A549 (cell line): Measurements from ENCODE around the gene CYP4F2. TPM values are rescaled to one million over a fixed set of nuclear protein-coding genes. Genes with fewer than 3 reads are reported as not detected.

Source experiments
- ATAC-seq, 2 experiments: fragments of 200-7000 bp in 1 of 2; fragments of >200 bp in 1 of 2; cut with Nextera tagmentation in 1 of 2; cut with Tn5 transposase in 1 of 2; 3 replicates each; pipeline versions ENCODE4 v1.8.0 to v1.9.1; 2018 to 2020; ENCODE audit warnings: mild to moderate bottlenecking in 1 of 2, moderate library complexity in 1 of 2
- CTCF ChIA-PET: fragments of 300-600 bp; sonication (Branson Sonifier 250); formaldehyde crosslinking; extraction: SDS; loops from one replicate; lab custom pipeline; 2021; ENCODE audit warnings: antibody characterized with exemption, inconsistent platforms; lab: Yijun Ruan, JAX
- POLR2A ChIA-PET: fragments of 350-600 bp; formaldehyde crosslinking; extraction: SDS; loops from one replicate; lab custom pipeline; 2021; ENCODE audit warnings: antibody characterized with exemption, inconsistent platforms; lab: Yijun Ruan, JAX
- DNase-seq, 2 experiments: peaks; one replicate each; pipeline versions ENCODE4 v3.0.0 to v3.0.0-alpha.2; 2011 to 2016; ENCODE audit warnings: low read depth in 1 of 2, low spot score in 1 of 2
- FAIRE-seq: peaks from 2 replicates; lab custom pipeline; 2011; peaks lifted over from hg19 to GRCh38; lab: Jason Lieb, UNC
- H3K27ac ChIP-seq, 2 experiments: fragments of >200 bp; sonication (Bioruptor Twin); formaldehyde crosslinking; 3 replicates each; pipeline ENCODE4 v1.5.1; 2016 to 2017
- H3K4me1 ChIP-seq: fragments of >200 bp; sonication (Bioruptor Twin); formaldehyde crosslinking; 3 replicates; pipeline ENCODE4 v1.6.1; 2016
- H3K4me2 ChIP-seq: fragments of >200 bp; sonication (Bioruptor Twin); formaldehyde crosslinking; 3 replicates; pipeline ENCODE4 v1.6.1; 2016
- H3K4me3 ChIP-seq: fragments of >200 bp; sonication (Bioruptor Twin); formaldehyde crosslinking; 3 replicates; pipeline ENCODE4 v1.5.1; 2016
- H3K9me3 ChIP-seq: fragments of >200 bp; sonication (Bioruptor Twin); formaldehyde crosslinking; 3 replicates; pipeline ENCODE4 v1.6.1; 2016
- ATOH8 ChIP-seq: fragments of 250-450 bp; sonication (Bioruptor Pico); IDR thresholded peaks from 2 replicates; pipeline ENCODE4 v1.5.0; 2020; ENCODE audit warnings: low read depth, mild to moderate bottlenecking, moderate library complexity
- BHLHE40 ChIP-seq: IDR thresholded peaks from 2 replicates; pipeline ENCODE4 v1.6.1; 2012; ENCODE audit warnings: low read depth, low read length, inconsistent platforms
- CEBPB ChIP-seq, 2 experiments: fragments of >200 bp in 1 of 2; sonication (Bioruptor Twin) in 1 of 2; formaldehyde crosslinking in 1 of 2; IDR thresholded peaks; 2 replicates each; pipeline ENCODE4 v1.6.1; 2012 to 2016
- EHMT2 ChIP-seq: fragments of 200-600 bp; sonication (generic); IDR thresholded peaks from 2 replicates; pipeline ENCODE4 v1.6.1; 2016; ENCODE audit warnings: antibody characterized with exemption, low read depth, mild to moderate bottlenecking, moderate library complexity
- FOXS1 ChIP-seq: fragments of 250-450 bp; sonication (Bioruptor Pico); IDR thresholded peaks from 2 replicates; pipeline ENCODE4 v1.5.0; 2020; ENCODE audit warnings: mild to moderate bottlenecking, moderate library complexity
- GATA3 ChIP-seq: IDR thresholded peaks from 2 replicates; pipeline ENCODE4 v1.6.1; 2012; ENCODE audit warnings: borderline replicate concordance
- HEYL ChIP-seq: fragments of 250-450 bp; sonication (Bioruptor Pico); IDR thresholded peaks from 2 replicates; pipeline ENCODE4 v1.8.0; 2021; ENCODE audit warnings: mild to moderate bottlenecking, moderate library complexity
- JUN ChIP-seq, 2 experiments: fragments of >200 bp; sonication (Bioruptor Twin); formaldehyde crosslinking; IDR thresholded peaks; 2 replicates in 1 of 2; 3 replicates in 1 of 2; pipeline ENCODE4 v1.6.1; 2016 to 2017
- MAFK ChIP-seq: fragments of 450-650 bp; IDR thresholded peaks from 2 replicates; pipeline ENCODE4 v1.6.1; 2014; ENCODE audit not compliant: partially characterized antibody
- MAZ ChIP-seq: fragments of 150-350 bp; IDR thresholded peaks from 2 replicates; pipeline ENCODE4 v1.6.1; 2014; ENCODE audit warnings: antibody characterized with exemption, low read depth, low read length, borderline replicate concordance
- NR3C1 ChIP-seq: fragments of >200 bp; sonication (Bioruptor Twin); formaldehyde crosslinking; IDR thresholded peaks from 3 replicates; pipeline ENCODE4 v1.6.1; 2017
- POLR2AphosphoS2 ChIP-seq: conservative IDR thresholded peaks from 2 replicates; pipeline ENCODE4 v1.6.1; 2012; ENCODE audit warnings: low read length, improper control_type of control experiment, inconsistent platforms
- REST ChIP-seq: fragments of 200-600 bp; sonication (generic); IDR thresholded peaks from 2 replicates; pipeline ENCODE4 v1.6.1; 2016; ENCODE audit warnings: antibody characterized with exemption, mild to moderate bottlenecking, moderate library complexity
- RNF2 ChIP-seq: fragments of 200-600 bp; sonication (generic); IDR thresholded peaks from 2 replicates; pipeline ENCODE4 v1.6.1; 2016; ENCODE audit warnings: low read depth, mild to moderate bottlenecking, antibody characterized with exemption, moderate library complexity, borderline replicate concordance
- SREBF2 ChIP-seq: fragments of 450-650 bp; IDR thresholded peaks from 2 replicates; pipeline ENCODE4 v1.6.1; 2014; ENCODE audit warnings: mild to moderate bottlenecking, moderate library complexity
- TP53 ChIP-seq: fragments of 250-450 bp; sonication (Bioruptor Pico); IDR thresholded peaks from 2 replicates; pipeline ENCODE4 v1.5.0; 2021; ENCODE audit warnings: mild to moderate bottlenecking, moderate library complexity
- ZC3H11A ChIP-seq: fragments of 450-650 bp; IDR thresholded peaks from 2 replicates; pipeline ENCODE4 v1.6.1; 2014; ENCODE audit warnings: antibody characterized with exemption, mild to moderate bottlenecking
- WGBS: methylation state at CpG from one replicate; pipeline ENCODE4 v1.1.6; 2017; ENCODE audit errors: missing lambda C conversion rate; 5-methylcytosine and 5-hydroxymethylcytosine counted together
- polyA plus RNA-seq, 4 experiments: library from polyadenylated mRNA; depleted of rRNA in 3 of 4; stranded (reverse); fragments of >200 nt; fragmentation: RNase III in 1 of 4; extraction: RNeasy Plus Mini Kit Qiagen cat#74134 plus additional on column Dnase treatment in 1 of 4; gene quantifications; 2 replicates in 3 of 4; 3 replicates in 1 of 4; pipeline ENCODE4 v1.2.3, GENCODE V29; 2011 to 2017
- TF ChIP-seq, protein P1 (sequence below): fragments of 150-350 bp; IDR thresholded peaks from 2 replicates; pipeline ENCODE4 v1.6.1; 2014; ENCODE audit warnings: low read depth, mild to moderate bottlenecking, low read length

The CYP4F2 gene
- polyA plus RNA-seq, 2 of the 4 experiments (the other 2 are of a cell fraction) = 0.13 to 0.43 TPM

- Histone ChIP-seq H3K27ac (no peak overlapping the region), H3K4me1 (no peaks in the 10 kb centered on the region), H3K4me2 (no peak overlapping the region), H3K4me3 (no peak overlapping the region), H3K9me3 (no peaks in the 10 kb centered on the region)
- no peak for FAIRE-seq
- no peak for ATAC-seq
- POLR2A ChIA-PET = no interaction called here
- 86% methylated on average over 8 of the region's 8 CpGs for WGBS
- no peak for TF ChIP-seq MAFK
- CTCF ChIA-PET = no interaction called here
- no peak for DNase-seq
Observed at GRCh38 chr19:15923702-15924101, 25.8 kb upstream of the CYP4F2 start.

DNA sequence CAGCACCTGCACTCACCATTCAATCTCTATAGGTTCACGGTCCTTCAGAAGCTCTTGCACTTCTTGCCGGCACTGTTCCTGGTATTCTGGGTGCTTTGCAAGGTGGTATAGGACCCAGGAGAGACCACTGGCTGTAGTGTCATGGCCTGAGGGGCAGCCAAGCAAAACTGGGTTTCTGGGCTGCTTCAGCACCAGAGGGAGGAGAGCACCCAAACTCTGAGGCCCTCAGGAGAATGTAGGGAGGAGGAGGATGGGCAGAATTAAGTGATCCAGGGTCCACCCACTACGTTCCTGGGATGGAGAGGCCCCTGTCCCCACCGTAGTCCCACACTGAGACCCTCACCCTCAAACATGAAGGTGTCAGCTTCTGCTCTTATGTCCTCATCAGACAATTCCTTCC, 24.1 kb upstream of the CYP4F2 start:
- FAIRE-seq (no peak), DNase-seq (no peak), ATAC-seq (no peak)
- no peak overlapping the region for H3K4me3 ChIP-seq
- ChIA-PET POLR2A (no interaction called here), CTCF (no interaction called here)
- no peaks in the 10 kb centered on the region for H3K9me3 ChIP-seq
- no peak for TF ChIP-seq EHMT2
- TF ChIP-seq ATOH8 (CRISPR knock-in tag) = no peak
- no peak for TF ChIP-seq JUN (IDR thresholded peaks at IDR 0.05)
- peak; percentile 32; the same call in 1 of the 2 replicates for TF ChIP-seq REST
- no peak for TF ChIP-seq NR3C1
- TF ChIP-seq RNF2 = no peak
- 89% methylated on average over 4 of the region's 4 CpGs for WGBS
- no peak overlapping the region for H3K4me2 ChIP-seq
- no peak overlapping the region for H3K27ac ChIP-seq
- H3K4me1 ChIP-seq = no peaks in the 10 kb centered on the region

DNA sequence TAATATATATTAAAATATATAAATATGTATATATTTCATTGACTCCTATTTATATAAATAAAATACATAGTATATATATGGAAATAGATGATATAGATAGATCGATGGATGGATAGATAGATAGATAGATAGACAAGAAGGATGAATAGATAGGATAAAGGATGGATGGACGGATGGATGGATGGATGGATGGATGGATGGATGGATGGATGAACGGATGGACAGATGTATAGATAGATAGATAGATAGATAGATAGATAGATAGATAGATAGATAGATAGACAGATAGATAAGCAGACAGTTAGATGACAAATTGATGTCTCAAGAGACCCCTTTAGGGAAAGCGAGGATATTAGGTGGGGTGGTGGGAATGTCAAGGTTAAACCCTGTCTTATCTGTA, 21.4 kb upstream of the CYP4F2 start:
- Histone ChIP-seq H3K4me2 (no peak overlapping the region), H3K27ac (no peak overlapping the region), H3K9me3 (peaks cover 2% of the 10 kb centered on the region; the same call in 1 of the 3 replicates)
- TF ChIP-seq GATA3 (no peak), ATOH8 (CRISPR knock-in tag) (no peak), TP53 (no peak), CEBPB (IDR thresholded peaks at IDR 0.05) (no peak), SREBF2 (no peak), MAZ (no peak)
- TF ChIP-seq, protein P1, sequence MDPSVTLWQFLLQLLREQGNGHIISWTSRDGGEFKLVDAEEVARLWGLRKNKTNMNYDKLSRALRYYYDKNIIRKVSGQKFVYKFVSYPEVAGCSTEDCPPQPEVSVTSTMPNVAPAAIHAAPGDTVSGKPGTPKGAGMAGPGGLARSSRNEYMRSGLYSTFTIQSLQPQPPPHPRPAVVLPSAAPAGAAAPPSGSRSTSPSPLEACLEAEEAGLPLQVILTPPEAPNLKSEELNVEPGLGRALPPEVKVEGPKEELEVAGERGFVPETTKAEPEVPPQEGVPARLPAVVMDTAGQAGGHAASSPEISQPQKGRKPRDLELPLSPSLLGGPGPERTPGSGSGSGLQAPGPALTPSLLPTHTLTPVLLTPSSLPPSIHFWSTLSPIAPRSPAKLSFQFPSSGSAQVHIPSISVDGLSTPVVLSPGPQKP = no peak
- TF ChIP-seq, all 56 proteins: peak for 0
- POLR2A ChIA-PET = no interaction called here
- H3K4me3 ChIP-seq = no peak overlapping the region
- DNase-seq (no peak), FAIRE-seq (no peak), ATAC-seq (no peak)
- CTCF ChIA-PET = no interaction called here
- no peaks in the 10 kb centered on the region for H3K4me1 ChIP-seq
- 64% methylated on average over 4 of the region's 4 CpGs for WGBS

GRCh38 chr19:15915109-15915508, 17.2 kb upstream of the CYP4F2 start:
- ATAC-seq = no peak
- no peaks in the 10 kb centered on the region for H3K4me1 ChIP-seq
- CTCF ChIA-PET = no interaction called here
- no peak for DNase-seq
- no peak overlapping the region for H3K4me2 ChIP-seq
- FAIRE-seq = no peak
- 92% methylated on average over 2 of the region's 2 CpGs for WGBS
- no peak overlapping the region for H3K27ac ChIP-seq
- POLR2A ChIA-PET = no interaction called here
- peaks cover 2% of the 10 kb centered on the region; the same call in 1 of the 3 replicates for H3K9me3 ChIP-seq
- no peak overlapping the region for H3K4me3 ChIP-seq
- no peak for TF ChIP-seq BHLHE40
- no peak for TF ChIP-seq ZC3H11A
- no peak for TF ChIP-seq NR3C1
- no peak for TF ChIP-seq POLR2AphosphoS2
- no peak for TF ChIP-seq REST
- TF ChIP-seq, protein P1 = no peak
- TF ChIP-seq FOXS1 (CRISPR knock-in tag) = no peak
- TF ChIP-seq HEYL (CRISPR knock-in tag) = no peak
- TF ChIP-seq RNF2 = no peak
